ENCODE results near the gene PAOX. TPM values are rescaled to one million over a fixed set of nuclear protein-coding genes. Genes with fewer than 3 reads are reported as not detected.
"Not testable (repeated sequence)": the region's sequence is repeated elsewhere in the genome, so short reads cannot be mapped to it uniquely, and the experiment has no call there.

PAOX gene
- total RNA-seq, 1 donor from 2014 or later, result 3.4 TPM

DNA sequence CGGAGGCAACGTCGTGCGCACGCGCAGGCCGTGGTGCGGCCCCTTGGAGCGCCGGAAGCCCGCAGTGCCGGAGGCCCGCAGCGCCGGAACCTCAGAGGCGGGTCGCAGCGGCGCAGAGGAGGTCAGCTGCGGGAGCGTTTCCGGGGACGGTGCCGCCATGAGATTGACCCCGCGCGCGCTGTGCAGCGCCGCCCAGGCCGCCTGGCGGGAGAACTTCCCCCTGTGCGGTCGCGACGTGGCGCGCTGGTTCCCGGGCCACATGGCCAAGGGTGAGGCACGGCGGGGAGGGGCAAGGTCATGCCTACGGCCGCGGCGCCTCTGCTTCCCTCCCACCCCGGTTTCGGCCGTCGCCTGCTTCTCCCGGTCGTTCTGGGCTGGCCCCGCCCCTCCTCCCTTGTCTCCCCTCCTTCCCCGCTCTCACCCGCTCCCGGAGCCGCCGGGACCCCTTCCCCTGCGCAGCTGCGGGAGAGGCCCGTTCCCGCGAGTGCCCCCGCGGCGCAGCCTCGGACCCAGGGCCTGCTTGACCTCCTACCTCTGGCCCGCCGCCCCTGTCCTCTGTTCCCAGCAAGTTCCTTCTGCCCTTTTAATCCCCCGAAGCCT, 15.1 kb downstream of the PAOX start, which contains the start of gene MTG1:
MTG1 (plus strand) TSS at position 94 of the 600 bp plus-strand sequence; CDS start at position 158, 64 bp downstream.
- DNase-seq (peak; percentile 97), ATAC-seq (ENCODE audit: poor library complexity) (peak; percentile 98)
- intact Hi-C loops (cut with DNase I), result no loop called here

DNA sequence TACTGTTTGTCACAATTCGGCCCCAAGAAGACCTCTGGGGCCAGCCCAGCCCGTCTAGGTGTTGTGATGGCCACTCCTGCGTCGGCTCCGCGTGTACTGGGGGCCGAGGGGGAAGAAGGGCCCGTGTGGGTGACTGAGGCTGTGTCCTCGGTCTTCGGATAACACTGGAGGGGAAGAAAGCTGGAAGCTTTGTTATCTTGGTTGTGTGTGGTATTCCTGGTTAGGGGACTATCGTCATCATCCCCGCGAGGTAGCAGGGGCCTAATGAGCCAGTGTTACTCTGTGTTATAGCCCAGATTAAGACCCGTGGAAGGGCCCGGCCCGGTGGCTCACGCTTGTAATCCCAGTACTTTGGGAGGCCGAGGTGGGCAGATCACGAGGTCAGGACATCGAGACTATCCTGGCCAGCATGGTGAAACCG, 15.7 kb downstream of the PAOX start:
- ATAC-seq (ENCODE audit: poor library complexity), result no peak
- DNase-seq, result no peak
- intact Hi-C loops (cut with DNase I), result no loop called here

DNA sequence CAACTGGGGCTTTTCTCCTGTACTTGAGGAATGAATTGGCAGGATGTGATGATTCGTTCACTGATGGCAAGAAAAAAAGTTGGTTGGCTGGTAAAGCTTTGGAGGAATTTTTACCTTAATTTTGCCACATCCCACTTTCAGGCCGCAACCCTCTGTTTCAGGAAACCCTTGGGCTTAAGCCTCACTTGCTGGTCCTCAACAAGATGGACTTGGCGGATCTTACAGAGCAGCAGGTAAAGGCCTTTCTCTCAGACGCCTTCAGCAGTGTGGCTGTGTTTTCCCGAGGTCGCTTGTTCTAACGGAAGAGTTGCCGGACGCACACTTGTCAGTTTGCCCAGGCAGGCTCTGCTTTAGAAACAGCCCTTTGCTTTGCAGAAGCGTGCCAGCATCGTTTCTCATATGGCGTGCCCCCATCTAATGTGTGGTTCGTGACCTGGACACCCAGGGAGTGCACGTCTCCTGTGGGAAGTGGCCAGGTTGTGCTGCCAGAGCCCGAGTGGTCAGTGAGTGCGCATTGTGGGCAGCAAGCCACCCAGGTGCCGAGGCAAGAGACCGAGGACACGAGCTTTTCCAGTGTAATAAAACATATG, 17.1 kb downstream of the PAOX start:
- ATAC-seq (ENCODE audit: poor library complexity), result no peak
- intact Hi-C loops (cut with DNase I), result no loop called here
- DNase-seq, result no peak

DNA sequence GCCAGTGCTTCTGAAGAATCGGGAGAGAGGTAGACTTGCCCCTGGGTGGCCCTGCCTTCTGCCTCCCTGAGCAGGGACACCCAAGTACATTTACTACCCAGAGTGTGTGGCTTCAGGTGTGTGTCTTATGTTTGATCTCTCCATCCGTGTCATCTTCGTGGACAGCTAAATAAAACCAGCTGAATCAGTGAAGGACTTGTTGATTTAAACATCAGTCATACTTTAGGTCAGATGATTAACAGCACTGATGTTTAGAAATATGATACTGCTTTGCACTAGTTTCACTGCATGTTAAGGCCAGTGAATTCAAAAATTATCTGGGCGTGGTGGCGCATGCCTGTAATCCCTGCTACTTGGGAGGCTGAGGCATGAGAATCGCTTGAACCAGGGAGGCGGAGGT, 18.9 kb downstream of the PAOX start:
- DNase-seq, result no peak
- intact Hi-C loops (cut with DNase I), result no loop called here
- ATAC-seq (ENCODE audit: poor library complexity), result no peak

DNA sequence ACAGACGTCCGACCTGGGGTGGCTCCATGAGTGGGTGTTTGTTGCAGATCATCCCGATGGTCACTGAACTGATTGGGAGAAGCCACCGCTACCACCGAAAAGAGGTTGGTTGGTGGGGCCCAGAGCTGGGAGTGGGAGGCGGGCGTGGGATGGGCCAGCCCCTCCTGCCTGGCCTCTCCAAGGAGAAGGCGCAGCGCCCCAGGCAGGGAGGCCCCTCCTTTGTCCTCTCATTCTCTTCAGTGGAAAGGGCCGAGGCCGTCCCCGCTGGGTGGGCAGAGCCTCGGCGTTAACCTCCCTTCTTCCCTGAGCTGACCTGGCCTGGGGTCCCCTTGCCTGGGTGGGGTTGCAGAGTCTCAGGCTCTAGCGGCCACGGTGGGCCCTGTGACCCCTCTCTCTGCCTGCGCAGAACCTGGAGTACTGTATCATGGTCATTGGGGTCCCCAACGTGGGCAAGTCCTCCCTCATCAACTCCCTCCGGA, 20.1 kb downstream of the PAOX start:
- DNase-seq, result no peak
- intact Hi-C loops (cut with DNase I), result no loop called here
- ATAC-seq (ENCODE audit: poor library complexity), result no peak

DNA sequence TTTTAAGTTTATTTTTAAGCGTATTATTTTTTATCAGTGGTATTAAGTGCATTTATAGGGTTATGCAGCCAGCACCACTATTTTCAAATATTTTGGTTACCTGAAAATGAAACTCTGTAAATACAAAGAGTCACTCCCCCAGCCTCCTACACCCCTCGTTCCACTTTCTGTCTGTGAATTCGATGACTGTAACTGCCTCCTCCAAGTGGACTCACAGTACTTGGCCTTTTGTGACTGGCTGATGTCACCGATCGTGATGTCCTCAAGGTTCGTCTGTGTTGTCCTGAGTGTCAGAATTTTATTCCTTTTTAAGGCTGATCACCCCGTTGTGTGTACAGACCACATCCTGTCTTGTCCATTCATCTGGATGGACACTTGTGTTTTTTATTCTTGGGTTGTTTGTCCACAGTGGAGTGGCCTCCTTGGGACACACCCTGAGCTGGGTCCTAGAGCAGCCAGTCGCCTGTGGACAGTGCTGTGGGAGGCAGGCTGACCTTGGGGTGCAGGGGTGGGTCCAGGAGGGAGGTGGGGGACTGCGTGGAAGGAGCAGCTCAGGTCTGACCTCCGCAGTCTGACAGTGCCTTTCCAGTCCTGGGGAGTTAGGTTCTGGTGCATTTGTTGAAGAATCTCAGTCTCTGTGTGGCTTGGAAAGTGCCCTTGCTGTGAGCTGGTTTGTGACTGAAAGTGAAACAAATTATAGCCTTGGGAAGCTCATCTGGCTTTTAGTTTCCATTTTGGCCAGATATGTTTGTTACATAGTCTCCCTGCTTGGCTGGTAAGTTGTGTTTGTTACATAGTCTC, 21.8 kb downstream of the PAOX start:
- DNase-seq, result no peak
- no peak for ATAC-seq (ENCODE audit: poor library complexity)
- intact Hi-C loops (cut with DNase I), result no loop called here

DNA sequence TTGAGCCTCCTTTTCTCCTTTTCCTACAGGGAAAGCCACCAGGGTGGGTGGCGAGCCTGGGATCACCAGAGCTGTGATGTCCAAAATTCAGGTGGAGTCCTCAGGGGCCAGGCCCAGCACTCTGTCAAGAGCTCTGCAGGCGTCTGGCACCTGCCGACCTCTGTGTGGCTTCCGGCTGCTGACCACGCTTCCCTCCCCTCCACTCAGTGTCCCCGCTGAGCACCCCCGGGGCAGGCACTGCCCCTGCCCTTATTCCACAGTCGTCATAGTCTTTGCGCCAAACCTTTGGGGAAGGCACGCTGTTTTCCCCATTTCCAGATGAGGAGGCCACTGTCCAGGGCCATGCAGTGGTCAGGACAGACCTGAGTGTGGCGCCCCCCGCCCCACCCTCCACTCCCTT, 22.4 kb downstream of the PAOX start:
- ATAC-seq (ENCODE audit: poor library complexity) (no peak), DNase-seq (no peak)
- intact Hi-C loops (cut with DNase I), result no loop called here

DNA sequence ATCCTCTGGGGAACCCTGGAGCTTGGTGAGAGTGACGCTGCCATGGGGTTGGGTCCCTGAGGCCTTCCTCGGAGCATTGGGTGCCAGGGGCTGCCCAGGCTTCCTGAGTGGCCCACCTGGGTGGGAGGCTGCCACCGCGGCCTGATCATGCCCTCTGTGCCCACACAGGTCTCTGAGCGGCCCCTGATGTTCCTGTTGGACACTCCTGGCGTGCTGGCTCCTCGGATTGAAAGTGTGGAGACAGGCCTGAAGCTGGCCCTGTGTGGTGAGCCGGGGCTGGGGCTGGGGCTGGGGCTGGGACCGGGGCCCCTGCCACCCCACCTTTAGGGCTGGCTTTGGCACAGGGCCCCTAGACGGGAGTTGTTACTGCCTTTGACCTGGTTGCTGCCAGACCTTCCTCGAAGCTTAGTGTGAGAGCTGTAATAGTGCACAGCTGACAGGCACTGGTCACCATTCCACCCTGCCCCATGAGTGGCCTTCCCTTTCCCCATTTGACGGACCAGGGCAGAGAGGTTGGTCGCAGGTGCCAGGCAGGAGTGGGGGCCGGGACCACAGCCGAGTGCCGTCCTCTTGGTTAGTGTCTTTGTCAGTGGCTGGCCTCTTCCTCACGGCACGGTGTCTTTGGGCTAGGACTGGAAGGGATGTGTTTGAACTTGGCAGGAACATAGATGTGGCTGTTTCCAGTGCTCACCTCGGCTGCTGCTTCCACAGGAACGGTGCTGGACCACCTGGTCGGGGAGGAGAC, 23.1 kb downstream of the PAOX start:
- ATAC-seq (ENCODE audit: poor library complexity), result no peak

DNA sequence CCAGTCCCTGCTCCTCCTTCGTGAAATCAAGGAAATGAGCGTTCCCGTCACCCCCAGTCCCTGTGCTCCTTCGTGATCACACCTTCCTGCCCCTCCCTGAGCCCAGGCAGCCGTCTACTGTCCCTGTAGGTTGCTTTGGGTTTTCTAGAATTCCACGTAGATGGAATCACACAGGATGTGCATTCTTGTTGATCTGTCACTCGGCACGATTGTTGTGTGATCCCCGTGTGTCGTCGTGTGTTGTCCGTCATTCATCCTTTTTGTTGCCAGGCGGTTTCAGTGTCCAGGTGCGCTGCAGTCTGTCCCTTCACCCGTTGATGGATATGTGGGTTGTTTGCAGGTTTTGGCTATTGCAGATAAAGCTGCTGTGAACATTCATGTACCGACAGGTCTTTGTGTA, 24.3 kb downstream of the PAOX start:
- ATAC-seq (ENCODE audit: poor library complexity) (no peak), DNase-seq (no peak)
- intact Hi-C loops (cut with DNase I), result no loop called here

More for the DNA sequence above, 23.1 kb downstream of the PAOX start:
- intact Hi-C loops (cut with DNase I), result no loop called here
- DNase-seq, result no peak

DNA sequence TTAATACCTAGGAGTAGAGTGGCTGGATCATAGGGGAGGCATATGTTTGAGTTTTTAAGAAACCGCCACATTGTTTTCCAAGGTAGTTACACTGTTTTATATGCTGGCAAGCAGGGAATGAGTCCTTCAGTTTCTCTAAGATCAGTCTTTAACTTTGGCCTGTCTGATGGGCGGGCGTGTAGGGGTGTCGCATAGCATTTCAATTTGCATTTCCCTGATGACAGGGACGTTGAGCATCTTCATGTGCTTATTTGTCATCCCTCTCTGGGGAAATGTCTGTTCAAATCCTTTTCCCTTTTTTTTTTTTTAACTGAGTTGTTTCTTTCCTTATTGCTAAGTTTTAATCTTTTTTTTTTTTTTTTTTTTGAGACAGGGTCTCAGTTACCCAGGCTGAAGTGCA, 24.7 kb downstream of the PAOX start:
- no peak for DNase-seq
- ATAC-seq (ENCODE audit: poor library complexity), result no peak
- intact Hi-C loops (cut with DNase I), result no loop called here

DNA sequence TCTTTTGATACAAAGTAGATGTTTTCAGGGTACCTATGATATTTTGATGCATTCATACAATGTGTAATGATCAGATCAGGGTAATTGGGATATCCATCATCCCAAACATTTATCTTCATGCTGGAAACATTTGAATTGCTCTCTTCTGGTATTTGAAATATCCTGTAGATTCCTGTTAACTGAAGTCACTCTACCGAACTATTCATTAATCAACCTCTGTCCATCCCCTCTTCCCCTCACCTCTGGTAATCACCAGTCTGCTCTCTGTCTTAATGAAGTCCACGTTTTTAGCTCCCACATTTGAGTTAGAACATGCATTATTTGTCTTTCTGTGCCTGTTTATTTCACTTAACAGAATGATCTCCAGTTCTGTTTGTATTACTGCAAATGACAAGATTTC, 26.2 kb downstream of the PAOX start:
- DNase-seq (no peak), ATAC-seq (ENCODE audit: poor library complexity) (no peak)
- intact Hi-C loops (cut with DNase I), result no loop called here

DNA sequence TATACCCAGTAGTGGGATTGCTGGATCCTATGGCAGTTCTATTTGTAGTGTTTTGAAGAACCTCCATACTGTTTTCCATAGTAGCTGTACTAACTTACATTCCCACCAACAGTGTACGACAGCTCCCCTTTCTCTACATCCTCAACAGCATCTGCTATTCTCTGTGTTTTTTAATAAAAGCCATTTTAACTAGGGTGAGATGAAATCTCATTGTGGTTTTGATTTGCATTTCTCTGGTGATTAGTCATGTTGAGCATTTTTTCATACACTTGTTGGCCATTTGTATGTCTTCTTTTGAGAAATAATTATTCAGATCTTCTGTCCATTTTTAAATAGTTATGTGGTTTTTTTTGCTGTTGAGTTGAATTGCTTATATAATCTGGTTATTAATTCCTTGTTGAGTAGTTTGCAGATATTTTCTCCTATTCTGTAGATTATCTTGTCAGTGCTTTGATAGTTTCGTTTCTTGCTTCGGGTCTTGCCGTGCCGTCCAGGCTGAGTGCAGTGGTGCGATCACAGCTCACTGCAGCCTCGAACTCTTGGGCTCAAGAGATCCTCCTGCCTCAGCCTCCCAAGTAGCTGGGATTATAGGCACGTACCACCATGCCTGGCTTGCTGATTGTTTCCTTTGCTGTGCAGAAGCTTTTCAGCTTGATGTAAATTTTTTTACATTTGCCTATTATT, 26.9 kb downstream of the PAOX start:
- intact Hi-C loops (cut with DNase I), result no loop called here
- no peak for ATAC-seq (ENCODE audit: poor library complexity)
- no peak for DNase-seq

DNA sequence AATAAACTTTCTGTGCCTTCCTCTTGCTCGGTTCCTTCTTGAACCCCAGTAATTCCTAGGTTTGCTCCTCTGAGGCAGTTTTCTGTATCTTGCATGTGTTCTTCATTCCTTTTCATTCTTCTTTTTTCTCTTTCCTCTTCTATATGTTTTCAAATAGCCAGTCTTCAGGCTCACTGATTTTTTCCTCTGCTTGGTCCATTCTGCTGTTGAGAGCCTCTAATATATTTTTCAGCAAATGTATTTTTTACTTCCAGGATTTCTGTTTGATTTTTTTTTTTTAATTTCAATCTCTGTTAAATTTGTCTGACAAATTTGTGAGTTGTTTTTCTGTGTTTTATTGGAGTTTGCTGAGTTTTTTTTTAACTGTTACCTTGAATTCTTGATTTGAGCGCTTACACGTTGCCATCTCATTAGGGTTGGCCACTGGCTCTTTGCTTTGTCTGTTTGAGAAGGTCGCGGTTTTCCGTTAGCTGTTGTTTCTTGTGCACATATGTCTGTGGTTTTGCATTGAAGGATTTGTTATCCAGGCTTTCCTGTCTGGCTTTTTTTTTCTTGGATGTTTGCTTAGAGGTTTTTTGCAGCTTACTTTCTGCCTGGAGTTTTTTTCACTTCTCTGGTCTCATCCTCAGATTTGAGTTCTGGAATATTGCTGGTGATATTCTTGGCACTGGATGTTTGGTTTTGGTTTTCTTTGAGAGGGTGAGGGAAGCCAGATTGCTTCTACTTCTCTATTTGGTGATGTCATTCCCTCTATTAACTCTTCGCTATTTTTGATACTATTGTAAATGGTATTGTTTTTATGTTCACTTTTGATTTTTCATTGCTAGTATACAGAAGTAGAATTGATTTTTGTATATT, 32.7 kb downstream of the PAOX start:
- intact Hi-C loops (cut with DNase I), result no loop called here
- no peak for DNase-seq
- ATAC-seq (ENCODE audit: poor library complexity), result no peak

DNA sequence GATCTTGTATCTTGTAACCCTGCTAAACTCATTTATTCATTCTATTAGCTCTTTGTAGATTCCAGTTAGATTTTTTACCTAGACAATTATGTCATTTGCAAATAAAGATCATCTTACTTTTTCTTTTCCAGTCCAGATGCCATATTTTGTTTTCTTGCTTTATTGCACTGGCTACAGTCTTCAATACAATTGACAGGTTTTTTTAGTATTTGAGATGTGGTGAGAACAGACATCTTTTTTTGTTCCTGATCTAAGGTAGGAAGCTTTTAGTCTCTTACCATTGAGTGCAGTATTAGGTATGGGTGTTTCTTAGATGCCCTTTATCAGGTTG, 33.3 kb downstream of the PAOX start:
- DNase-seq, result no peak
- intact Hi-C loops (cut with DNase I), result no loop called here
- no peak for ATAC-seq (ENCODE audit: poor library complexity)

DNA sequence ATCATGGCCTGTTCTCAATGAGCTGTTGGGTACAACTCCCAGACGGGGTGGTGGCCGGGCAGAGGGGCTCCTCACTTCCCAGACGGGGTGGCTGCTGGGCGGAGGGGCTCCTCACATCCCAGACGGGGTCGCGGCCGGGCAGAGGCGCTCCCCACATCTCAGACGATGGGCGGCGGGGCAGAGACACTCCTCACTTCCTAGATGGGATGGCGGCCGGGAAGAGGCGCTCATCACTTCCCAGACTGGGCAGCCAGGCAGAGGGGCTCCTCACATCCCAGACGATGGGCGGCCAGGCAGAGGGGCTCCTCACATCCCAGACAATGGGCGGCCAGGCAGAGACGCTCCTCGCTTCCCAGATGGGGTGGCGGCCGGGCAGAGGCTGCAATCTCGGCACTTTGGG, 35.3 kb downstream of the PAOX start:
- DNase-seq; ATAC-seq (ENCODE audit: poor library complexity); intact Hi-C loops (cut with DNase I): not testable (repeated sequence)

DNA sequence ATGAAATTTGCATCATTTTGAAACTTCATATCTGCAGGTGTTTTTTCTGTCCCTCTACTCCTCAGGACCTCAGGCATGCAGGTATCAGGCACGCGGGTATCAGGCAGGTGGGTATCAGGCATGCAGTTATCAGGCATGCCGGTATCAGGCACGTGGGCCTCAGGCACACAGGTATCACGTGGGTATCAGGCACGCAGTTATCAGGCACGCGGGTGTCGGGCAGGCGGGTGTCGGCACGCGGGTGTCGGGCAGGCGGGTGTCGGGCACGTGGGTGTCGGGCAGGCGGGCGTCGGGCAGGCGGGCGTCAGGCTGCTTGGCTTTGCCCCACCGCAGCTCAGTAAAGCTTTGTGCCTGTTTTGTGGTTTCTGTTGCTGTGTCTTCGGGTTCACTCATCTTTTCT, 36.7 kb downstream of the PAOX start:
- intact Hi-C loops (cut with DNase I), result no loop called here
- no peak for DNase-seq

DNA sequence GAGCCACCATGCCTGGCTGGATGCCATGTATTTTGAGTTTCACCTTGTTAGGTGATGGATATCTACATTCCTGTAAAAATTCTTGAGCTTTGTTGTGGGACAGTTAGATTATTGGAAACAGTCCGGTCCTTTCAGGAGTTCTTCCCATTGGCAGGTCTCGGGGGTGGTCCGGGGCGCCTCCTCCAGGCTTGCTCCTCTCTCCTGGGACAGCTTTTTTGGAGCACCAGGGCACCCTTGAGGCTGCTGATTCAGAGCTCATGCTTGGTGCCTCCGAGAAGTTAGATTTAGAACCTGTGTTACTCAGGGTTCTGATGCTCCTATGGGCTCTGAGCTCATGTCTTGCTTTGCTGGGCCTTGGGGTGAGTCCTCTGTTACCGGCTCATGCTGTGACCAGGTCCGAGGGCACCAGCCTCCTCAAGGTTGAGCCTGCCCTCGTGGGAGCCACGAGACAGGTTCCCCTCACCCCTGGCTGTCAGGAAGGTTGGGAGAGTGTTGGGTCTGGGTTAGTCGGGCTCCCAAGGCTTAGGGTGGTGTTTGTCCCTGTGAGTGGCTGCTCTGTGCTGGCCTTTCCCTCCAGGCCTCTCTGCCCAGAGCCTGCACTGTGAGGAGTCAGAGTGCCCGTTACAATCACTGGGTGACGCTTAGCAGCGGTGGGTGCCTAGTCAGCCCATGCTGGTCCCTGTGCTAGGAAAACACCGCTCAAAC, 39.4 kb downstream of the PAOX start:
- ATAC-seq (ENCODE audit: poor library complexity) (no peak), DNase-seq (no peak)
- intact Hi-C loops (cut with DNase I), result no loop called here

More for the DNA sequence above, 36.7 kb downstream of the PAOX start:
- no peak for ATAC-seq (ENCODE audit: poor library complexity)
